ENCODE data around the gene APLP2.
"Not testable (repeated sequence)": the region's sequence is repeated elsewhere in the genome, so short reads cannot be mapped to it uniquely, and the experiment has no call there.

Gene APLP2

DNA sequence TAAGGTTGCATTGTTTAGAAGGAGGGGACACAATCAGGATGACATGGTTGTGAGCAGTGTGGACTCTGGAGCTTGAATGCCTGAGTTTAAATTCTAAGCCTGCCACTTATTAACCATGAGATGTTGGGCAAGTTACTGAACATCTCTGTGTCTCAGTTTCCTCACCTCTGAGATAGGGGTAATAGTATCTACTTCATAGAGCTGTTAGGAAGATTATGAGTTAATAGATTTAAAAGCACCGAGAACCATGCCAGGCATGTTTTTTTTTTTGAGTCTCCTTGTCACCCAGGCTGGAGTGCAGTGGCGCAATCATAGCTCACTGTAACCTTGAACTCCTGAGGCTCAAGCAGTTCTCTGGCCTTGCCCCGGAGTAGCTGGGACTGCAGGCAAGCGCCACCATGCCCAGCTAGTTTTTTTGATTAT, 123.2 kb downstream of the APLP2 start:
- DNase-seq (ENCODE audit: low read depth, low spot score), result no peak

DNA sequence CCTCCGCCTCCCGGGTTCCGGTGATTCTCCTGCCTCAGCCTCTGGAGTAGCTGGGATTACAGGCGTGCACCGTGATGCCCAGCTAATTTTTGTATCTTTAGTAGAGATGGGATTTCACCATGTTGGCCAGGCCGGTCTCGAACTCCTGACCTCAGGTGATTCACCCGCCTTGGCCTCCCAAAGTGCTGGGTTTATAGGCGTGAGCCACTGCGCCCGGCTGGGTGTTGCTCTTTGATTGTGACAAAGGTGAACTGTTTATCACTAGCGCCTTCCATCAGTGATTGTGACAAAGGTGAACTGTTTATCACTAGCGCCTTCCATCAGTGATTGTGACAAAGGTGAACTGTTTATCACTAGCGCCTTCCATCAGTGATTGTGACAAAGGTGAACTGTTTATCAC, 123.9 kb downstream of the APLP2 start:
- not testable (repeated sequence) for DNase-seq (ENCODE audit: low read depth, low spot score)
